Pancreas (tissue), 10 donors: ENCODE results near the gene HIC1. TPM values are rescaled to one million over a fixed set of nuclear protein-coding genes. Genes with fewer than 3 reads are reported as not detected.
A peak's percentile ranks its signal among the peaks of the same experiment; 100 is the strongest.
"Not testable (repeated sequence)": the region's sequence is repeated elsewhere in the genome, so short reads cannot be mapped to it uniquely, and the experiment has no call there.

Source experiments
- ATAC-seq, 4 donors: fragments of 200-7000 bp; cut with Tn5 transposase; one replicate each; pipeline versions ENCODE4 v1.8.0 to v1.9.1; 2020; ENCODE audit warnings: mild to moderate bottlenecking in 4 of 4, moderate library complexity in 4 of 4
- DNase-seq, 6 donors: peaks; one replicate each; pipeline ENCODE4 v3.0.0-alpha.2; 2020
- FAIRE-seq: peaks from 2 replicates; lab custom pipeline; 2012; peaks lifted over from hg19 to GRCh38; lab: Jason Lieb, UNC
- H3K27ac ChIP-seq, 4 donors: fragments of 200-600 bp; sonication (generic); 1 replicate in 3 of 4; 2 replicates in 1 of 4; pipeline versions ENCODE4 v1.5.0 to v1.8.0; 2020
- H3K27me3 ChIP-seq, 4 donors: fragments of 200-600 bp; one replicate each; pipeline ENCODE4 v1.8.0; 2021
- H3K36me3 ChIP-seq, 3 donors: fragments of 200-600 bp; sonication (generic) in 1 of 3; one replicate each; pipeline versions ENCODE4 v1.5.0 to v1.8.0; 2020 to 2021
- H3K4me1 ChIP-seq, 3 donors: fragments of 200-600 bp; one replicate each; pipeline ENCODE4 v1.8.0; 2021
- H3K4me3 ChIP-seq, 4 donors: fragments of 200-600 bp; sonication (generic) in 2 of 4; one replicate each; pipeline versions ENCODE4 v1.5.0 to v1.8.0; 2020 to 2021
- H3K9me3 ChIP-seq, 4 donors: fragments of 200-600 bp; one replicate each; pipeline ENCODE4 v1.8.0; 2021
- CTCF ChIP-seq, 4 donors: fragments of 200-600 bp; sonication (generic) in 3 of 4; IDR thresholded peaks; one replicate each; pipeline versions ENCODE4 v1.5.0 to v1.8.0; 2021; ENCODE audit warnings: antibody characterized with exemption in 4 of 4
- WGBS, 2 donors: extraction: QIAGEN DNeasy Blood & Tissue Kit; methylation state at CpG; one replicate each; pipeline ENCODE4 v1.1.7; 2013; 5-methylcytosine and 5-hydroxymethylcytosine counted together
- intact Hi-C, 3 donors: fragments of 100-400 bp; cut with DNase I; formaldehyde crosslinking; loops; one replicate each; pipeline versions ENCODE4 v1.11.1 to v1.14.2; 2022
- polyA plus RNA-seq, 2 donors: library from polyadenylated mRNA; stranded (reverse); fragments of 200-250 nt; gene quantifications; one replicate each; pipeline ENCODE4 v1.2.3, GENCODE V29; 2013
- total RNA-seq, 6 donors: library from RNA; stranded (reverse); fragmentation: NEBNext Ultra II Directional in 4 of 6; extraction: Animal tissue kit (Norgen Biotek cat#: 25700) in 4 of 6; gene quantifications; one replicate each; pipeline versions ENCODE4 v1.2.1 to v1.2.4, GENCODE V29; 2021 to 2023
- donor health status: healthy with polysubstance abuse.
- donor health status: DM: no; HTN: no; CAD: no; lungs with moderate emphysema.
- donor health status: DM: no; HTN: no; CAD: no.
- donor health status: control.
- donor health status: control.
- donor health status: Bipolar disorder and iron deficiency.
- donor health status: DM: yes; HTN: yes; CAD: no.
- donor health status: DM: no; HTN: no; CAD: no.
- donor health status: DM: no; HTN: no; CAD: no.
- donor health status: DM: yes; HTN: yes; CAD: no.

The HIC1 gene
- total and polyA plus RNA-seq, 8 donors = 1.0 to 15.8 (median 3.4) TPM

GRCh38 chr17:2011411-2012371 is 43.2 kb upstream of the HIC1 start:
- DNase-seq = peak in 3 of 6 donors; percentile 45 to 71 (median 71)
- 29 to 39% methylated on average over 24 of the region's 24 CpGs for WGBS, 2 donors
- Histone ChIP-seq H3K36me3 (no peaks in the 10 kb centered on the region), H3K4me3 (peak overlapping the region in 2 of 4 donors; percentile 2 to 7), H3K27me3 (no peaks in the 10 kb centered on the region), H3K9me3 (no peaks in the 10 kb centered on the region), H3K27ac (peak overlapping the region in 3 of 4 donors; percentile 33 to 58 (median 57)), H3K4me1 (peaks cover 9 to 13% (median 9%) of the 10 kb centered on the region in 3 donors)
- no peak for FAIRE-seq
- peak; percentile 64 to 85 (median 80) for ATAC-seq
- TF ChIP-seq CTCF (IDR thresholded peaks at IDR 0.05) = no peak
- intact Hi-C loops = no loop called here

- intact Hi-C loops = no loop called here
- no peak for TF ChIP-seq CTCF (IDR thresholded peaks at IDR 0.05)
- no peak for FAIRE-seq
- ATAC-seq = no peak
- WGBS, 2 donors = 95% methylated on average over 4 of the region's 4 CpGs
- H3K9me3 ChIP-seq = no peaks in the 10 kb centered on the region
- DNase-seq = no peak
- H3K4me1 ChIP-seq = peaks cover 9 to 13% (median 9%) of the 10 kb centered on the region in 3 donors
- no peaks in the 10 kb centered on the region for H3K27me3 ChIP-seq
- peak overlapping the region in 1 of 4 donors; percentile 57 for H3K27ac ChIP-seq
- no peaks in the 10 kb centered on the region for H3K36me3 ChIP-seq
- no peak overlapping the region for H3K4me3 ChIP-seq
Observed at GRCh38 chr17:2012499-2012898, 42.4 kb upstream of the HIC1 start.

GRCh38 chr17:2013220-2013993 is 41.5 kb upstream of the HIC1 start:
- DNase-seq, intact Hi-C loops, H3K9me3 ChIP-seq, H3K27ac ChIP-seq, FAIRE-seq, H3K36me3 ChIP-seq, H3K4me3 ChIP-seq, ATAC-seq, H3K27me3 ChIP-seq: not testable (repeated sequence)
- H3K4me1 ChIP-seq = peaks cover 9 to 13% (median 9%) of the 10 kb centered on the region in 3 donors
- WGBS, 2 donors = 96% methylated on average over 6 of the region's 6 CpGs

- no peak for FAIRE-seq
- WGBS, 2 donors = 97 to 100% methylated on average over 1 of the region's 1 CpG
- H3K27me3 ChIP-seq = no peaks in the 10 kb centered on the region
- H3K9me3 ChIP-seq = no peaks in the 10 kb centered on the region
- no peak overlapping the region for H3K4me3 ChIP-seq
- no peaks in the 10 kb centered on the region for H3K36me3 ChIP-seq
- no peak for DNase-seq
- H3K4me1 ChIP-seq = peaks cover 9 to 13% (median 9%) of the 10 kb centered on the region in 3 donors
- H3K27ac ChIP-seq = no peak overlapping the region
- no peak for TF ChIP-seq CTCF (IDR thresholded peaks at IDR 0.05)
- ATAC-seq = no peak
- intact Hi-C loops = no loop called here
Observed at GRCh38 chr17:2013994-2014317, 40.9 kb upstream of the HIC1 start.

GRCh38 chr17:2015314-2015713 is 39.6 kb upstream of the HIC1 start:
- 70 to 81% methylated on average over 14 of the region's 14 CpGs for WGBS, 2 donors
- Histone ChIP-seq H3K27me3 (no peaks in the 10 kb centered on the region), H3K4me1 (peaks cover 9 to 13% (median 9%) of the 10 kb centered on the region in 3 donors), H3K9me3 (no peaks in the 10 kb centered on the region), H3K27ac (no peak overlapping the region), H3K4me3 (no peak overlapping the region), H3K36me3 (no peaks in the 10 kb centered on the region)
- no peak for TF ChIP-seq CTCF (IDR thresholded peaks at IDR 0.05)
- no peak for DNase-seq
- intact Hi-C loops = no loop called here
- ATAC-seq = no peak
- no peak for FAIRE-seq
